NCI-H748 treated with DMSO at 0.1 percent for 48 hours (cell line): ENCODE data around the gene OPCML.

ENCODE experiments used
- DNase-seq: peaks from one replicate; lab custom pipeline; 2025; lab: John Stamatoyannopoulos, UW

Gene OPCML

GRCh38 chr11:133503236-133503635, 29.1 kb downstream of the OPCML start:
- no peak for DNase-seq

- no peak for DNase-seq
These were observed 30.4 kb downstream of the OPCML start for GRCh38 chr11:133501643-133502539.

GRCh38 chr11:133500936-133501335, 31.4 kb downstream of the OPCML start:
- no peak for DNase-seq

- DNase-seq: no peak
These were observed 31.9 kb downstream of the OPCML start for GRCh38 chr11:133500435-133500834.

DNA sequence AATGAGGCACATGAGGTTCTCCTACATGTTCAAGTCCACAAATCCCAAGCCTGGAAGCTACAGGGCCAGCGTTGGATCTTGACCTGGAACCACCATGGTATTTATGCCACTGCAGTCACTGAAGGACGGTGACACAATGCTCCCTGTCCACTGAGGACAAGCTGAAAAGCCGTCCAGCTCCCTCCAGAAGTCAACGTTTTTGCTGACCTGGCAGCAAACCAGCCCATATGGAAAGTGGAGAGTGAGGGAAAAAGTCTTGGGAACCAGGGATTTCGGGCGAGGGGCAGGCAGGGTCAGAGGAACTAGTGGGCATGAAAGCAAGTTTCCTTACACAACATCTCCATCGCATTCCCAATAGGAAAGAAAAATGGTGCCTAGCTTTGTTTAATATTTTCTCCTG, 33.3 kb downstream of the OPCML start:
- DNase-seq: no peak

- DNase-seq: no peak
These were observed 34.7 kb downstream of the OPCML start for GRCh38 chr11:133497477-133498140.

DNA sequence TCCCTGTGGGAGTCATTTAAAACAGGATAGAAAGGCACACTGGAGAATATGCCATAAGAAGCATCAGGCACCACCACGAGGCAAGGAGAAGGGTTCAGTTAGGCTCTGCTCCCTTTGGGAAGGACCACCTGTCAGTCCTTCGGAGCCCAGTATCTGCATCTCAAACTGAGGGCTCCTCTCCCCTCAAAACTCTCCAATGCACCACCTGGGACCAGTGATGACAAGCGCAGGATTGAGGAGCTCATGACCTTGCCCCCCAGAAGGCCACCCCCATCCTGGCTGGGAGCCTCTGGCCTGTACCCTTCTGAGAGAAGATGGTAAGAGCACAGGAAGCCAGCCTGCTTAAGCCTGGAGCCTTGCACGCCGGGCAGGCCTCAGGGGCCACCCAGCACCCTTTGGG, 39.4 kb downstream of the OPCML start:
- DNase-seq: no peak

GRCh38 chr11:133491680-133492383, 40.5 kb downstream of the OPCML start:
- no peak for DNase-seq

GRCh38 chr11:133480722-133481121, 51.6 kb downstream of the OPCML start:
- no peak for DNase-seq

- DNase-seq: no peak
These were observed 53.1 kb downstream of the OPCML start for GRCh38 chr11:133479209-133479608.

- DNase-seq: no peak
These were observed 55.1 kb downstream of the OPCML start for GRCh38 chr11:133477251-133477625.

DNA sequence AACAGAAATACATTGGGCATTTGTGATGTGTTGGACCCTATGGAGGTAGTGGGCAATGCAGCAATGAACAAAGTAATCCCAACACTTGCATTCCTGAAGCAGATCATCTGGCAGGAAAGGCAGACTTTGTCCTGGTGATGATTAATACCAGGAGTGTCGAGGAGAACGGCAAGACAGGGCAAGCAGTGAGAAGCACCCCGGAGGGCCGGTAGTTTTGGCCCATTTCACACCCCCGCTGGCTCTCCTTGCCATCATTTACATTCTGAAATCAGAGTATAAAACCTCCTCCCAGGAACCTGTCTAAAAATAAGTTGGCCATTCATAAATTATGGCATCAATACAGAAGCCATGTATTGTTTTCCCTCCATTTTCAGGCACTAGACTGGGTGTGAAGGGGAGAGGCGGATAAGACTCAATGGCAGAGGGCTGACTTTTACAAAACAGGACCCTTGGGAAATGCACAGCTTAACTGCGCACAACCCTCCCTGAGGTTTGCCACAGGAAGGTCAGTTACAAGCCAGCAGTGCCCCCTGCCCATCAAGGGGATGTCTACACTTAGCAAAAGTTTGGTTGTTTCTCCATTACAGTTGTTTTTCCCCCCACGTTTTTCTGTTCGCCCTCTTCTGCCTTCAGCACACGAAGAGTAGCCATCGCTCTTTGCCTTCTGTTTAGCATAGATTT, 55.6 kb downstream of the OPCML start:
- no peak for DNase-seq

DNA sequence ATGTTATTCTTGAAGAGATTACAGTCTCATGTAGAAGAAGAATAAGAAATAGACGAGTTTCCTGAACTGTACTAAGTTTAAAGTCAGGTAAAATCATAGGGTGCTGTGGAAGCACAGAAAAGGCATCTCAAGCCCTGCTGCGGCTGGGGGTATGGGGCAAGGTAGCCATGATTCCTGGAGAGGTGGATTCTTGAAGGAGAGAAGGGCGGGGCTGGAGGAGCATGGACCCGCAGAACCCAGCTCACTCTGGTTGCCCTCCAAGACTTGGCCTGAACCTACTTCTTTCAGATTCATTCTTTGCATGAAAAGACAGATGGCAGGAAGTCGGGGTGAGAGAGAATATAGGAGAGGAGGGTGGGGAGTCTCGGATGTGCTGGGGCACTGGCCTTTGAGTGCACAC, 57.8 kb downstream of the OPCML start:
- DNase-seq: no peak

DNA sequence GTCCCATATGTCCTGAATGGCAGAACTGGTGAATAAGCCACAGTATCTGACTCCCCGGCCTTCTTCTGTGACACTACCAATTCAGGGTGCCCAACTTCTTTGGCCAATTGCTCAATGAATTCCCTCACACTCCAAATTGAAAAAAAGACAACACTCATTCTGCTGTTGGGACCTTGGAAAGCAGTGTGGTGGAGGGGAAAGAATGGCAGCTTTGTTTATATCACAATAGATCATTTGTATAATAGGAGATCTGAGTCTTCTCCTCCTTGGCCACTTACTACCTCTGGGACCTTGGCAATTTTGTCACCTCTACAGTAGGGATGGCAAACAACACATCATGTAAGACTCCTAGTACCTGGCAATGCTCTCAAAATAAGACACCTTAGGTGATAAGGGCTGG, 64.6 kb downstream of the OPCML start:
- no peak for DNase-seq

GRCh38 chr11:133443206-133443747, 89.0 kb downstream of the OPCML start:
- no peak for DNase-seq

- DNase-seq: no peak
These were observed 90.2 kb downstream of the OPCML start for GRCh38 chr11:133441964-133442660.

DNA sequence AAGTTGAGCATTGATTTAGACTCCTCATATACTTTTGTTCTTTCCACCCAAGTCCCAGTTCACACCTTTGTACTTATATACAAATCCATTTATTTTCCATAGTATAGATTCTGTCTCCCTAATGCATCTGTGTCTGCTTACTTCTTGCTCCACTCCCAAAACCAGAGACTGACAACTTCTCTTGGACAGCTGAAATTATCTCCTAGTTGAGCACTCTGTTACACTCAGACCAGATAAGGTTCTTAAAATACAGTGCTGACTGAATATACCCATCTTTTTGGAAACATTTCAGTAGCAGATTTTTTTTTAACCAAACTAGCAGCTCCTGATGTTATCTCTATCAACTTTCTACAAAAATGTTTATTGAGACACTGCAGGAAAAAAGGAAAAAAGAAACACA, 106.3 kb downstream of the OPCML start:
- DNase-seq: no peak

GRCh38 chr11:133425245-133425644, 107.1 kb downstream of the OPCML start:
- DNase-seq: no peak

GRCh38 chr11:133418218-133418617, 114.1 kb downstream of the OPCML start:
- no peak for DNase-seq

DNA sequence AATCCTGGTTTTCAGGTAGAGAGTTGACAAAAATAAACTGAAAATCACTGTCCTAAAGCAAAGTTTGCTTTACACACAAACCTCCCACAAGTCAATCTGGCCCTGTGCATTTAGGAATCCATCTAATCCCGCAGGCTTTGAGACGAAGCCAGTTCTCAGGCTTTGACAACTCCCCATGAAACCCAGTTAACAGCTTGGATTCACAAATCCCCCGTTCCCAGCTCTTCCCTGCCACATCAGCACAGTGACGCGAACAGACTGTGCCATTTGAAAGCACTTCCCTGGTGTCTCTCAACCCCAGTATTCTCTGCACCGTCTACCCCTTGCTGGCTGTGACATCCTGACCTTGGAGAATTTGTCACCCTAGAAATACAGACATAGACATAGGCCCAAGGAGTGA, 117.8 kb downstream of the OPCML start:
- DNase-seq: no peak

- DNase-seq: no peak
These were observed 118.6 kb downstream of the OPCML start for GRCh38 chr11:133413703-133414102.
